Neural progenitor cell (in vitro differentiated cells): ENCODE results near the gene GALK2. TPM values are rescaled to one million over a fixed set of nuclear protein-coding genes. Genes with fewer than 3 reads are reported as not detected.
A peak's percentile ranks its signal among the peaks of the same experiment; 100 is the strongest.
"Not testable (repeated sequence)": the region's sequence is repeated elsewhere in the genome, so short reads cannot be mapped to it uniquely, and the experiment has no call there.

Experiments
- DNase-seq: peaks from one replicate; pipeline ENCODE4 v3.0.0-alpha.2; 2016; ENCODE audit warnings: low spot score
- H2AFZ ChIP-seq: fragments of 200-600 bp; sonication (generic); replicated peaks from 2 replicates; pipeline ENCODE4 v1.6.1; 2016; ENCODE audit warnings: antibody characterized with exemption
- H3F3A ChIP-seq: fragments of 200-600 bp; sonication (generic); 2 replicates; pipeline ENCODE4 v1.6.1; 2016; ENCODE audit warnings: antibody characterized with exemption, low read depth
- H3K27ac ChIP-seq: fragments of 200-600 bp; sonication (generic); 2 replicates; pipeline ENCODE4 v1.5.1; 2016; ENCODE audit warnings: mild to moderate bottlenecking
- H3K27me3 ChIP-seq: fragments of 200-600 bp; sonication (generic); 2 replicates; pipeline ENCODE4 v1.6.1; 2016; ENCODE audit warnings: mild to moderate bottlenecking, moderate library complexity
- H3K36me3 ChIP-seq: fragments of 200-600 bp; sonication (generic); 2 replicates; pipeline ENCODE4 v1.5.1; 2016
- H3K4me1 ChIP-seq: fragments of 200-600 bp; sonication (generic); 2 replicates; pipeline ENCODE4 v1.6.1; 2016; ENCODE audit warnings: mixed run types
- H3K4me2 ChIP-seq: fragments of 200-600 bp; sonication (generic); 2 replicates; pipeline ENCODE4 v1.6.1; 2016
- H3K4me3 ChIP-seq: fragments of 200-600 bp; sonication (generic); 2 replicates; pipeline ENCODE4 v1.5.1; 2016
- H3K79me2 ChIP-seq: fragments of 200-600 bp; sonication (generic); 2 replicates; pipeline ENCODE4 v1.6.1; 2016; ENCODE audit warnings: low read depth
- H3K9ac ChIP-seq: fragments of 200-600 bp; sonication (generic); 2 replicates; pipeline ENCODE4 v1.6.1; 2016
- H3K9me3 ChIP-seq: fragments of 200-600 bp; sonication (generic); 2 replicates; pipeline ENCODE4 v1.5.1; 2016; ENCODE audit warnings: low read depth
- H4K20me1 ChIP-seq: fragments of 200-600 bp; sonication (generic); 2 replicates; pipeline ENCODE4 v1.6.1; 2016; ENCODE audit warnings: low read depth
- H3K27ac Mint-ChIP-seq: 3 replicates; pipeline ENCODE4 v1.8.0; 2021; ENCODE audit warnings: mixed read lengths
- H3K27me3 Mint-ChIP-seq: 2 replicates; pipeline ENCODE4 v1.8.0; 2022; ENCODE audit warnings: low read depth, mild to moderate bottlenecking, inconsistent platforms, moderate library complexity, mixed read lengths; ENCODE audit not compliant: insufficient read depth
- H3K36me3 Mint-ChIP-seq: 3 replicates; pipeline ENCODE4 v1.8.0; 2021; ENCODE audit warnings: mixed read lengths
- H3K4me1 Mint-ChIP-seq: 3 replicates; pipeline ENCODE4 v1.8.0; 2021; ENCODE audit warnings: mixed read lengths
- H3K4me3 Mint-ChIP-seq: 3 replicates; pipeline ENCODE4 v1.8.0; 2021; ENCODE audit warnings: mild to moderate bottlenecking, moderate library complexity, mixed read lengths
- H3K9me3 Mint-ChIP-seq: 3 replicates; pipeline ENCODE4 v1.8.0; 2020; ENCODE audit warnings: mixed read lengths
- CTCF ChIP-seq: fragments of 200-600 bp; sonication (generic); IDR thresholded peaks from 2 replicates; pipeline ENCODE4 v1.5.1; 2017; ENCODE audit warnings: antibody characterized with exemption, mild to moderate bottlenecking
- EZH2 ChIP-seq: fragments of 200-600 bp; sonication (generic); IDR thresholded peaks from 2 replicates; pipeline ENCODE4 v1.6.1; 2017; ENCODE audit warnings: antibody characterized with exemption, mild to moderate bottlenecking, moderate library complexity
- EZH2phosphoT487 ChIP-seq: fragments of 200-600 bp; sonication (generic); IDR thresholded peaks from 2 replicates; pipeline ENCODE4 v1.6.1; 2017; ENCODE audit warnings: antibody characterized with exemption
- total RNA-seq: library from RNA; depleted of rRNA; stranded (reverse); fragments of >200 nt; gene quantifications from 2 replicates; pipeline ENCODE4 v1.2.3, GENCODE V29; 2015; ENCODE audit warnings: low replicate concordance

Gene GALK2
- total RNA-seq, 1 donor from 2014 or later, result 19.0 TPM

- Histone ChIP-seq H3K36me3 (peaks cover 9% of the 10 kb centered on the region), H3K9ac (no peak overlapping the region), H3K27ac (no peak overlapping the region), H3K4me2 (no peak overlapping the region), H3K4me1 (no peaks in the 10 kb centered on the region), H4K20me1 (no peaks in the 10 kb centered on the region), H3K4me3 (no peak overlapping the region), H3F3A (no peaks in the 10 kb centered on the region), H3K79me2 (no peaks in the 10 kb centered on the region), H3K9me3 (no peaks in the 10 kb centered on the region), H2AFZ (no peak overlapping the region), H3K27me3 (no peaks in the 10 kb centered on the region)
- H3K27ac Mint-ChIP-seq, result no peak overlapping the region
- no peaks in the 10 kb centered on the region for H3K9me3 Mint-ChIP-seq
- TF ChIP-seq EZH2, result no peak
- TF ChIP-seq CTCF, result no peak
- TF ChIP-seq EZH2phosphoT487, result no peak
- no peaks in the 10 kb centered on the region for H3K27me3 Mint-ChIP-seq
- H3K36me3 Mint-ChIP-seq, result peaks cover 2% of the 10 kb centered on the region
- H3K4me3 Mint-ChIP-seq, result no peak overlapping the region
- H3K4me1 Mint-ChIP-seq, result no peaks in the 10 kb centered on the region
- DNase-seq, result no peak
Measured at GRCh38 chr15:49200347-49200746, 30.3 kb downstream of the GALK2 start.

- not testable (repeated sequence) for H3K4me1 ChIP-seq, H3K4me2 ChIP-seq, H3K27me3 Mint-ChIP-seq, H3K27me3 ChIP-seq, H3K27ac Mint-ChIP-seq, H3K4me1 Mint-ChIP-seq, H3K27ac ChIP-seq, H3K36me3 ChIP-seq, H4K20me1 ChIP-seq, H3F3A ChIP-seq, H3K9ac ChIP-seq, DNase-seq, H3K79me2 ChIP-seq, H3K4me3 ChIP-seq, H3K4me3 Mint-ChIP-seq, H3K9me3 ChIP-seq, H2AFZ ChIP-seq
- peaks cover 39% of the 10 kb centered on the region for H3K9me3 Mint-ChIP-seq
- H3K36me3 Mint-ChIP-seq, result peaks cover 12% of the 10 kb centered on the region
Measured at GRCh38 chr15:49208102-49208501, 38.1 kb downstream of the GALK2 start.

GRCh38 chr15:49212897-49213296 lies 42.9 kb downstream of the GALK2 start:
- Mint-ChIP-seq H3K9me3 (peaks cover 29% of the 10 kb centered on the region), H3K36me3 (peaks cover 4% of the 10 kb centered on the region), H3K27me3 (no peaks in the 10 kb centered on the region), H3K4me3 (no peak overlapping the region), H3K27ac (no peak overlapping the region), H3K4me1 (no peaks in the 10 kb centered on the region)
- no peak for TF ChIP-seq EZH2
- TF ChIP-seq CTCF, result no peak
- no peak for TF ChIP-seq EZH2phosphoT487
- Histone ChIP-seq H3K4me1 (no peaks in the 10 kb centered on the region), H3K27me3 (no peaks in the 10 kb centered on the region), H3F3A (no peaks in the 10 kb centered on the region), H3K9me3 (no peaks in the 10 kb centered on the region), H3K4me3 (no peak overlapping the region), H3K27ac (no peak overlapping the region), H3K36me3 (no peaks in the 10 kb centered on the region), H3K79me2 (no peaks in the 10 kb centered on the region), H3K4me2 (no peak overlapping the region), H4K20me1 (no peaks in the 10 kb centered on the region), H3K9ac (no peak overlapping the region), H2AFZ (no peak overlapping the region)
- no peak for DNase-seq

GRCh38 chr15:49215768-49216739 lies 46.0 kb downstream of the GALK2 start:
- Histone ChIP-seq H3K9ac (no peak overlapping the region), H3K9me3 (no peaks in the 10 kb centered on the region), H3F3A (no peaks in the 10 kb centered on the region), H3K36me3 (no peaks in the 10 kb centered on the region), H4K20me1 (no peaks in the 10 kb centered on the region), H3K4me2 (no peak overlapping the region), H3K4me1 (no peaks in the 10 kb centered on the region), H2AFZ (no peak overlapping the region), H3K27me3 (no peaks in the 10 kb centered on the region), H3K27ac (no peak overlapping the region), H3K79me2 (no peaks in the 10 kb centered on the region), H3K4me3 (no peak overlapping the region)
- H3K9me3 Mint-ChIP-seq, result peaks cover 2% of the 10 kb centered on the region
- H3K4me1 Mint-ChIP-seq, result no peaks in the 10 kb centered on the region
- peak; percentile 37 for TF ChIP-seq CTCF
- TF ChIP-seq EZH2phosphoT487, result no peak
- no peak for TF ChIP-seq EZH2
- peaks cover 4% of the 10 kb centered on the region for H3K36me3 Mint-ChIP-seq
- DNase-seq, result peak; percentile 44
- no peak overlapping the region for H3K4me3 Mint-ChIP-seq
- H3K27ac Mint-ChIP-seq, result no peak overlapping the region
- no peaks in the 10 kb centered on the region for H3K27me3 Mint-ChIP-seq
